ENCODE results near the gene OR2M4.
"Not testable (repeated sequence)": the region's sequence is repeated elsewhere in the genome, so short reads cannot be mapped to it uniquely, and the experiment has no call there.

OR2M4 gene

GRCh38 chr1:248231117-248231516 is at the start of gene OR2M4:
Gene OR2M4 (plus strand): TSS chr1:248231417. CDS start chr1:248238929, 7,512 bp downstream.
- Mint-ChIP-seq H3K27ac (no peak within 1 kb of the TSS), H3K4me1 (no peaks in the 10 kb centered on the region), H3K9me3 (peaks cover 9 to 13% of the 10 kb centered on the region in 2 donors), H3K27me3 (peaks cover 9% of the 10 kb centered on the region), H3K4me3 (no peak within 1 kb of the TSS)
- no peak for ATAC-seq
- DNase-seq, result no peak

GRCh38 chr1:248183996-248184395 is 47.2 kb upstream of the OR2M4 start:
- Mint-ChIP-seq H3K27me3 (no peaks in the 10 kb centered on the region), H3K27ac (no peak overlapping the region), H3K4me1 (no peaks in the 10 kb centered on the region), H3K4me3 (no peak overlapping the region), H3K9me3 (peaks cover 17 to 24% of the 10 kb centered on the region in 2 donors)
- no peak for ATAC-seq
- no peak for DNase-seq

DNA sequence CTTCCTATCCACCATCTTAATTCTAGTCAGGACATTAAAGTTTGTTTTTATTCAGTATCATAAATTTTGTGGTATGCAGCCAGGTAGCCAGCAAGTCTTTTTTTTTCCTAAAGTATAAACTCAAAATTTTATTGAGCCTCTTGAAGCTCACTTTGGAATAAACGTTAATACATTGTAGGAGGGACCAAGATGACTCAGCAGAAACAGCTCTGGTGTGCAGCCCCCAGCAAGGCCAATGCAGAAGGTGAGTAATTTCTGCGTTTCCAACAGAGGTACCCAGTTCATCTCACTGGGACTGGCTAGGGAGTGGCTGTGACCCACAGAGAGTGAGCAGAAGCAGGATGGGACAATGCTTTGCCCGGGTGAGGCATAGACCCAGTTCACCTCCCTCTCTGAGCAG is 43.9 kb upstream of the OR2M4 start:
- DNase-seq, result no peak
- Mint-ChIP-seq H3K27me3 (no peaks in the 10 kb centered on the region), H3K9me3 (peaks cover 16 to 23% of the 10 kb centered on the region in 2 donors), H3K27ac (no peak overlapping the region), H3K4me1 (no peaks in the 10 kb centered on the region), H3K4me3 (no peak overlapping the region)
- no peak for ATAC-seq

- Mint-ChIP-seq H3K27ac (no peak overlapping the region), H3K4me3 (no peak overlapping the region), H3K4me1 (no peaks in the 10 kb centered on the region), H3K27me3 (no peaks in the 10 kb centered on the region), H3K9me3 (peaks cover 17% of the 10 kb centered on the region in 2 donors)
- ATAC-seq, result no peak
- DNase-seq, result no peak
These were observed 42.2 kb upstream of the OR2M4 start for GRCh38 chr1:248189026-248189425.

- H3K4me3 Mint-ChIP-seq, result no peak overlapping the region
- H3K4me1 Mint-ChIP-seq, result no peaks in the 10 kb centered on the region
- no peaks in the 10 kb centered on the region for H3K27me3 Mint-ChIP-seq
- ATAC-seq, result no peak
- H3K27ac Mint-ChIP-seq, result no peak overlapping the region
- peaks cover 17% of the 10 kb centered on the region in 2 donors for H3K9me3 Mint-ChIP-seq
- DNase-seq, result no peak
These were observed 37.1 kb upstream of the OR2M4 start for GRCh38 chr1:248194117-248194516.

DNA sequence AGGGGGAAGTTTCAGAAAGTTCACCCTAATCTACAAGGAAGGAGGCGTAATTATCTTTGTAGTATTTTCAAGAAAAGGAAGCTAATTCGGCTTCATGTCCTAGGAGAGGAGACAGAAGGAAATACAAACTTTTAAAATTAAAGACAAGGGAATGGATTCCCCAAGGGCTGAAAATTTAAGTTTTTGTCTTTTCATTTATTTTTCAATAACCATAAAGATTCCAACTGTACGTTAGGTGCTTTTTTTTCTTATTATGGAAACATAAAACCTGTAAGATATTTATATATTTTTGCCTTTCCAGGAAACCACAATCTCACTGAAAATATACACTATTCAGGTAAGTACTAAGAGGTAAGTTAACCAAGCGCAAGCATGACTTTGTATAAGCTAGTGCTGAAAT is 34.3 kb upstream of the OR2M4 start, which contains the start of gene OR2M3:
Gene OR2M3 (plus strand): TSS at position 301 of the 400 bp plus-strand sequence. CDS start 5,803 bp downstream, outside the sequence.
- Mint-ChIP-seq H3K9me3 (peaks cover 2 to 8% of the 10 kb centered on the region in 2 donors), H3K4me3 (no peak within 1 kb of the TSS), H3K4me1 (no peaks in the 10 kb centered on the region), H3K27ac (no peak within 1 kb of the TSS), H3K27me3 (no peaks in the 10 kb centered on the region)
- no peak for DNase-seq
- no peak for ATAC-seq

DNA sequence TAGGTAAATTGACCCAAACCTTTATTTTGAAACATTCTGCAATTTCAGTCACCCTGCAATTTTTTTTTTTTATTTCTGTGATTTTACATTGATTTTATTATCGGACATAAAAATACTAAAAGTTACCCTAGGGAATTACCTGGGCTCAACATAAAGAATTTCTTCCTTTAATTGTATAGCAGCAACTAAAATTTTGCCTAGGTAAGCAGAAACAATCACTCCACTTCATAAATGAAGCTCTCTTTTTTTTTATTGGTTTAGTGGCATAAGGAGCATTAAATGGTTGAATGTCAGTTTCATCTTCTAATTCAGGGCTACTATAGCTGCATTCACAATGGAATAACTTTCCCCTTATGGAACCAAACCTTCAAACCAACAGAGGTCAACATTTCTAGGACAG is 15.3 kb upstream of the OR2M4 start:
- peaks cover 0 to 12% of the 10 kb centered on the region in 2 donors for H3K9me3 Mint-ChIP-seq
- DNase-seq (no peak), ATAC-seq (no peak)
- no peaks in the 10 kb centered on the region for H3K27me3 Mint-ChIP-seq
- H3K4me3 Mint-ChIP-seq, result no peak overlapping the region
- no peak overlapping the region for H3K27ac Mint-ChIP-seq
- no peaks in the 10 kb centered on the region for H3K4me1 Mint-ChIP-seq

DNA sequence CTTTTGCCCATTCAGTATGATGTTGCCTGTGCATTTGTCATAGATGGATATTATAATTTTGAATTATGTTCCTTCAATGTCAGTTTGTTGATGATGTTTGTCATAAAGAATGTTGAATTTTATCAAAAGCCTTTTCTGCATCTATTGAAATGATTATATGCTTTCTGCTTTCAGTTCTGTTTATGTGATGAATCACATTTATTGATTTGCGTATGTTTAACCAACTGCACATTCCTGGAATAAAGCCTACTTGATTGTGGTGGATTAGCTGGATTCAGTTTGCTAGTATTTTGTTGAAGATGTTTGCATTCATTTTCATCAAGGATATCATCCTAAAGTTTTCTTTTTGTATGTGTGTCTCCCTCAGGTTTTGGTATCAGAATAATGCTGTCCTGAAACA is 5.7 kb upstream of the OR2M4 start:
- no peak for ATAC-seq
- no peaks in the 10 kb centered on the region for H3K4me1 Mint-ChIP-seq
- H3K27ac Mint-ChIP-seq, result no peak overlapping the region
- peaks cover 9 to 15% of the 10 kb centered on the region in 2 donors for H3K9me3 Mint-ChIP-seq
- no peak overlapping the region for H3K4me3 Mint-ChIP-seq
- DNase-seq, result no peak
- H3K27me3 Mint-ChIP-seq, result peaks cover 9% of the 10 kb centered on the region

GRCh38 chr1:248229360-248229908 is 1.8 kb upstream of the OR2M4 start:
- peaks cover 9 to 13% of the 10 kb centered on the region in 2 donors for H3K9me3 Mint-ChIP-seq
- no peak overlapping the region for H3K4me3 Mint-ChIP-seq
- H3K27me3 Mint-ChIP-seq, result peaks cover 9% of the 10 kb centered on the region
- no peak overlapping the region for H3K27ac Mint-ChIP-seq
- ATAC-seq (no peak), DNase-seq (no peak)
- no peaks in the 10 kb centered on the region for H3K4me1 Mint-ChIP-seq

GRCh38 chr1:248239478-248239877 is 8.3 kb downstream of the OR2M4 start:
- Mint-ChIP-seq H3K9me3 (no peaks in the 10 kb centered on the region), H3K4me1 (peaks cover 7% of the 10 kb centered on the region), H3K27me3 (peaks cover 14% of the 10 kb centered on the region), H3K27ac (no peak overlapping the region), H3K4me3 (no peak overlapping the region)
- no peak for ATAC-seq
- DNase-seq, result no peak

- H3K4me3 Mint-ChIP-seq, result peak overlapping the region; percentile 64
- peak; percentile 20 to 23 for DNase-seq
- peaks cover 23% of the 10 kb centered on the region for H3K27me3 Mint-ChIP-seq
- no peaks in the 10 kb centered on the region for H3K9me3 Mint-ChIP-seq
- peak; percentile 43 for ATAC-seq
- H3K4me1 Mint-ChIP-seq, result peaks cover 7% of the 10 kb centered on the region
- H3K27ac Mint-ChIP-seq, result peak overlapping the region in 1 of 2 donors; percentile 77
These were observed 12.0 kb downstream of the OR2M4 start for GRCh38 chr1:248243204-248243603.

DNA sequence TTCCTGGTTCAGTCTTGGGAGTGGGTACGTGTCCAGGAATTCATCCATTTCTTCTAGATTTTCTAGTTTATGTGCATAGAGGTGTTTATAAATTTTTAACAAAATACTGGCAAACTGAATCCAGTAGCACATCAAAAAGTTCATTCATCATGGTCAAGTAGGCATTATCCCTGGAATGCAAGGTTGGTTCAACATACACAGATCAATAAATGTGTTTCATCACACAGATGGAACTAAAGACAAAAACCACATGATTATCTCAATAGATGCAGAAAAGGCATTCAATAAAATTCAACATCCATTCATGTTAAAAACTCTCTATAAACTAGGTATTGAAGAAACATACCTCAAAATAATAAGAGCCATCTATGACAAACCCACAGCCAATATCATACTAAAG is 28.1 kb downstream of the OR2M4 start:
- H3K9me3 Mint-ChIP-seq, result peaks cover 11 to 31% of the 10 kb centered on the region in 2 donors
- H3K4me3 Mint-ChIP-seq, ATAC-seq, H3K27me3 Mint-ChIP-seq, H3K27ac Mint-ChIP-seq, H3K4me1 Mint-ChIP-seq, DNase-seq: not testable (repeated sequence)

- H3K9me3 Mint-ChIP-seq, result peaks cover 0 to 8% of the 10 kb centered on the region in 2 donors
- DNase-seq (no peak), ATAC-seq (no peak)
- no peaks in the 10 kb centered on the region for H3K4me1 Mint-ChIP-seq
- H3K4me3 Mint-ChIP-seq, result no peak overlapping the region
- H3K27ac Mint-ChIP-seq, result no peak overlapping the region
- no peaks in the 10 kb centered on the region for H3K27me3 Mint-ChIP-seq
These were observed 37.0 kb downstream of the OR2M4 start for GRCh38 chr1:248268178-248268577.

GRCh38 chr1:248273225-248273624 is 42.0 kb downstream of the OR2M4 start:
- not testable (repeated sequence) for DNase-seq, H3K4me1 Mint-ChIP-seq, H3K27ac Mint-ChIP-seq, H3K9me3 Mint-ChIP-seq, H3K4me3 Mint-ChIP-seq, H3K27me3 Mint-ChIP-seq
- ATAC-seq, result peak; percentile 31

GRCh38 chr1:248277876-248278275 is 46.7 kb downstream of the OR2M4 start, which contains the start of gene OR2T33:
Gene OR2T33 (minus strand): TSS chr1:248277976. CDS start chr1:248273814, 4,162 bp downstream.
- DNase-seq (no peak), ATAC-seq (no peak)
- Mint-ChIP-seq H3K9me3 (no peaks in the 10 kb centered on the region), H3K4me1 (no peaks in the 10 kb centered on the region), H3K27ac (no peak within 1 kb of the TSS), H3K27me3 (no peaks in the 10 kb centered on the region), H3K4me3 (no peak within 1 kb of the TSS)

GRCh38 chr1:248288391-248288790 is 57.2 kb downstream of the OR2M4 start:
- H3K27ac Mint-ChIP-seq, result no peak overlapping the region
- no peak for DNase-seq
- H3K27me3 Mint-ChIP-seq, result no peaks in the 10 kb centered on the region
- no peak for ATAC-seq
- H3K4me3 Mint-ChIP-seq, result no peak overlapping the region
- H3K4me1 Mint-ChIP-seq, result no peaks in the 10 kb centered on the region
- H3K9me3 Mint-ChIP-seq, result peaks cover 0 to 4% of the 10 kb centered on the region in 2 donors

Data from stimulated activated naive CD8-positive, alpha-beta T cell treated with anti-CD3 and anti-CD28 coated beads, Interleukin-15, amount 100 ng/mL, for 72 hours (primary cell).